ENCODE data around the gene CBFA2T2.
A peak's percentile ranks its signal among the peaks of the same experiment; 100 is the strongest.
"Not testable (repeated sequence)": the region's sequence is repeated elsewhere in the genome, so short reads cannot be mapped to it uniquely, and the experiment has no call there.

The CBFA2T2 gene

DNA sequence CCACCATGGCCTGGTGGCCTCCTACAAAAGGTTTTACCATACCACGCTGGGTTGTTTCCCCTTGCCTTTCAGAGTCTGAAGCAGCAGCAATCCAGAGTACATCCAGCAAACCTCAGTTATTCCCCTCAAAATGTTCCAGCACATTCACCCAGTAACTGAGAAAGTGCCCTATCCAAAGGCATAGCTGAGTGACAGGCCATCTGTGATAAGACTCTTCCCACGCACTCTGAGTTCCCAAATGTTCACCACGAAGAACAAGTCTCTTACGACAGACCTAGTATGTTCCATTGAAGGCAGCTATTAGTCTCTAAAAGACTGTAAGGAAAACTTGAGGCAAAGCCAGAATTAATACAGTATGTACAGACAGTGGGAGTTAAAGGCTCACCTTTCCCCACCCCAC is 140.6 kb downstream of the CBFA2T2 start:
- Histone ChIP-seq H3K18ac (ENCODE audit: low read length) (no peak overlapping the region), H2AFZ (ENCODE audit: insufficient read depth, low read length, poor library complexity) (no peak overlapping the region), H3K9ac (ENCODE audit: low read length) (no peak overlapping the region), H3K79me1 (ENCODE audit: low read length) (no peaks in the 10 kb centered on the region), H3K27ac (ENCODE audit: low read depth, low read length) (no peak overlapping the region), H2BK120ac (ENCODE audit: insufficient read depth, low read length, poor library complexity) (no peak overlapping the region), H3K4ac (ENCODE audit: low read depth, low read length) (no peak overlapping the region), H3K4me1 (ENCODE audit: control insufficient read depth in 1 of 2, insufficient read depth in 2 of 2, low read length in 2 of 2) (no peaks in the 10 kb centered on the region), H3K4me3 (ENCODE audit: low read depth, low read length) (no peak overlapping the region), H2BK12ac (ENCODE audit: low read length) (no peak overlapping the region), H3K9me3 (ENCODE audit: insufficient read depth, low read depth, low read length) (no peaks in the 10 kb centered on the region), H3K14ac (ENCODE audit: low read length) (no peak overlapping the region), H3K27me3 (ENCODE audit: insufficient read depth, low read length) (no peaks in the 10 kb centered on the region), H4K91ac (ENCODE audit: low read depth, low read length) (no peak overlapping the region), H3K79me2 (ENCODE audit: control insufficient read depth, insufficient read depth, low read length, poor library complexity) (no peaks in the 10 kb centered on the region), H4K8ac (ENCODE audit: low read depth, low read length) (no peak overlapping the region), H2AK5ac (ENCODE audit: low read length) (no peak overlapping the region), H3K4me2 (ENCODE audit: low read length) (no peak overlapping the region), H3K36me3 (ENCODE audit: control insufficient read depth in 1 of 2, insufficient read depth in 2 of 2, low read length in 2 of 2) (peaks cover 12 to 20% of the 10 kb centered on the region in 2 experiments), H3K23ac (ENCODE audit: low read length) (no peak overlapping the region), H2BK5ac (ENCODE audit: low read depth, low read length, poor library complexity) (no peak overlapping the region), H4K12ac (ENCODE audit: low read depth, low read length) (no peak overlapping the region)
- no CpG with 5 or more reads among the region's 4 CpGs for WGBS (ENCODE audit: extremely low coverage, insufficient coverage, insufficient read length)
- DNase-seq: no peak

DNA sequence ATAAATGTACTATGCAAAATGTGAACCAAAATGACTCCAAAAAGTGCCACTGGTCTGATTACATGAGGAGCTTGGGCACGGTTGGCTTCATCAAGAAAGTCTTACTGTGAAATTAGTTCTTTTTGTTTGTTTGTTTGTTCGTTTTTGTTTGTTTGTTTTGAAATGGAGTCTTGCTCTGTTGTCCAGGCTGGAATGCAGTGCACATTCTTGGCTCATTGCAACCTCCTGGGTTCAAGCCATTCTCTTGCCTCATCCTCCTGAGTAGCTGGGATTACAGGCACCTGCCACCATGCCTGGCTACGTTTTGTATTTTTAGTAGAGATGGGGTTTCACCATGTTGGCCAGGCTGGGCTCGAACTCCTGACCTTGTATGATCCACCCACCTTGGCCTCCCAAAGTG is 142.0 kb downstream of the CBFA2T2 start:
- not testable (repeated sequence) for H3K9me3 ChIP-seq (ENCODE audit: insufficient read depth, low read depth, low read length); H2BK12ac ChIP-seq (ENCODE audit: low read length); H3K4me3 ChIP-seq (ENCODE audit: low read depth, low read length); H4K91ac ChIP-seq (ENCODE audit: low read depth, low read length); H4K8ac ChIP-seq (ENCODE audit: low read depth, low read length); H4K12ac ChIP-seq (ENCODE audit: low read depth, low read length); H3K14ac ChIP-seq (ENCODE audit: low read length); H3K9ac ChIP-seq (ENCODE audit: low read length); H3K27me3 ChIP-seq (ENCODE audit: insufficient read depth, low read length); H2BK5ac ChIP-seq (ENCODE audit: low read depth, low read length, poor library complexity); H3K23ac ChIP-seq (ENCODE audit: low read length); H3K4me1 ChIP-seq (ENCODE audit: control insufficient read depth in 1 of 2, insufficient read depth in 2 of 2, low read length in 2 of 2); H3K18ac ChIP-seq (ENCODE audit: low read length); DNase-seq; H2AFZ ChIP-seq (ENCODE audit: insufficient read depth, low read length, poor library complexity); H2AK5ac ChIP-seq (ENCODE audit: low read length); H3K79me2 ChIP-seq (ENCODE audit: control insufficient read depth, insufficient read depth, low read length, poor library complexity); H3K4me2 ChIP-seq (ENCODE audit: low read length); H2BK120ac ChIP-seq (ENCODE audit: insufficient read depth, low read length, poor library complexity); H3K4ac ChIP-seq (ENCODE audit: low read depth, low read length); H3K27ac ChIP-seq (ENCODE audit: low read depth, low read length); H3K79me1 ChIP-seq (ENCODE audit: low read length)
- no CpG with 5 or more reads among the region's 4 CpGs for WGBS (ENCODE audit: extremely low coverage, insufficient coverage, insufficient read length)
- peaks cover 8 to 20% of the 10 kb centered on the region in 2 experiments for H3K36me3 ChIP-seq (ENCODE audit: control insufficient read depth in 1 of 2, insufficient read depth in 2 of 2, low read length in 2 of 2)

DNA sequence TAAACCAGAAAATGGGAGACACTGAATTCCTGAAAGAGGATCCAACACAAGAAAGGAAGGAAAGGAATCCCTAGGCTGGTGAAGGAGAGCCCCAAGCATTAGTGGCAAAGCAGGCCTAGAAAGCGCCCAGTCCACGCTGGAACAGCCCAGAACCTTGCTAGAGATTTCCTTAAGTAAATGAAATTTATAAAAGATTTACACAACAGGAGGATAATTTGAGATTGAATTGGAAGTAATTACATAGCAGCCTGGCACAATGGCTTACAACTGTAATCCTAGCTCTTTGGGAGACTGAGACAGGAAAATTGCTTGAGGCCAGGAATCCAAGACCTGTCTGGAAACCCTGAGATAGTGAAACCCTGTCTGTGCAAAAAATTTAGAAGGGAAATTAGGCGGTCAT is 145.4 kb downstream of the CBFA2T2 start:
- no peak overlapping the region for H2BK12ac ChIP-seq (ENCODE audit: low read length)
- no peak overlapping the region for H3K9ac ChIP-seq (ENCODE audit: low read length)
- H2BK5ac ChIP-seq (ENCODE audit: low read depth, low read length, poor library complexity): no peak overlapping the region
- H3K14ac ChIP-seq (ENCODE audit: low read length): no peak overlapping the region
- no peak overlapping the region for H3K23ac ChIP-seq (ENCODE audit: low read length)
- H3K4ac ChIP-seq (ENCODE audit: low read depth, low read length): no peak overlapping the region
- peaks cover 0 to 2% of the 10 kb centered on the region in 2 experiments for H3K4me1 ChIP-seq (ENCODE audit: control insufficient read depth in 1 of 2, insufficient read depth in 2 of 2, low read length in 2 of 2)
- H3K79me1 ChIP-seq (ENCODE audit: low read length): no peaks in the 10 kb centered on the region
- H3K4me2 ChIP-seq (ENCODE audit: low read length): no peak overlapping the region
- no peak for DNase-seq
- peak overlapping the region; percentile 30 for H3K27ac ChIP-seq (ENCODE audit: low read depth, low read length)
- H2AK5ac ChIP-seq (ENCODE audit: low read length): no peak overlapping the region
- no peak overlapping the region for H3K18ac ChIP-seq (ENCODE audit: low read length)
- H3K9me3 ChIP-seq (ENCODE audit: insufficient read depth, low read depth, low read length): no peaks in the 10 kb centered on the region
- H4K8ac ChIP-seq (ENCODE audit: low read depth, low read length): no peak overlapping the region
- H4K91ac ChIP-seq (ENCODE audit: low read depth, low read length): no peak overlapping the region
- H3K27me3 ChIP-seq (ENCODE audit: insufficient read depth, low read length): no peaks in the 10 kb centered on the region
- H4K12ac ChIP-seq (ENCODE audit: low read depth, low read length): no peak overlapping the region
- no peak overlapping the region for H2BK120ac ChIP-seq (ENCODE audit: insufficient read depth, low read length, poor library complexity)
- H2AFZ ChIP-seq (ENCODE audit: insufficient read depth, low read length, poor library complexity): no peak overlapping the region
- H3K36me3 ChIP-seq (ENCODE audit: control insufficient read depth in 1 of 2, insufficient read depth in 2 of 2, low read length in 2 of 2): peaks cover 6 to 25% of the 10 kb centered on the region in 2 experiments
- no peaks in the 10 kb centered on the region for H3K79me2 ChIP-seq (ENCODE audit: control insufficient read depth, insufficient read depth, low read length, poor library complexity)
- no peak overlapping the region for H3K4me3 ChIP-seq (ENCODE audit: low read depth, low read length)
- no CpG with 5 or more reads among the region's 3 CpGs for WGBS (ENCODE audit: extremely low coverage, insufficient coverage, insufficient read length)

DNA sequence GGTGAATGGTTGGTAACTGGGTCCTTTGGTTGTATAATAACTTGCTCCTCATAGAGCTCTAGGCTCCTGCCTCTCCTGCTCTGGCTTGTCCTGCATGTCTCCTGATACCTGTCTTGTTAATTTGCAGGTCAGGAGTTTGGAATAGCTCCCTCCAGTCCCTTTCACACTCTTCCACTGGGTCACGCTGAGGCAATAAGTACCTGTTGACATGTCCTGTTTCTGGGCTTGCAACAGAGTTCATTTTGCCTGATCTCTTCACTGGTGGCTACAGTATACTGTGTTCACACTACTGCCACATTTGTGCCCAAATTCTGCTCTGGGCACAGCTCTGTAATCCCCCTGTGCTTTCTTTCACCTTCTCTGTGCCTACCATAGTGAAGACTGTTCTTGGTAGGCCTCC is 146.9 kb downstream of the CBFA2T2 start:
- H2AFZ ChIP-seq (ENCODE audit: insufficient read depth, low read length, poor library complexity): no peak overlapping the region
- no peaks in the 10 kb centered on the region for H3K27me3 ChIP-seq (ENCODE audit: insufficient read depth, low read length)
- H2BK5ac ChIP-seq (ENCODE audit: low read depth, low read length, poor library complexity): no peak overlapping the region
- H2BK120ac ChIP-seq (ENCODE audit: insufficient read depth, low read length, poor library complexity): no peak overlapping the region
- no peak overlapping the region for H3K4ac ChIP-seq (ENCODE audit: low read depth, low read length)
- H2AK5ac ChIP-seq (ENCODE audit: low read length): no peak overlapping the region
- H3K9ac ChIP-seq (ENCODE audit: low read length): no peak overlapping the region
- peaks cover 10 to 29% of the 10 kb centered on the region in 2 experiments for H3K36me3 ChIP-seq (ENCODE audit: control insufficient read depth in 1 of 2, insufficient read depth in 2 of 2, low read length in 2 of 2)
- H3K4me2 ChIP-seq (ENCODE audit: low read length): no peak overlapping the region
- H3K4me1 ChIP-seq (ENCODE audit: control insufficient read depth in 1 of 2, insufficient read depth in 2 of 2, low read length in 2 of 2): peaks cover 0 to 2% of the 10 kb centered on the region in 2 experiments
- H3K18ac ChIP-seq (ENCODE audit: low read length): no peak overlapping the region
- H4K12ac ChIP-seq (ENCODE audit: low read depth, low read length): no peak overlapping the region
- H4K8ac ChIP-seq (ENCODE audit: low read depth, low read length): no peak overlapping the region
- no peak for DNase-seq
- no peak overlapping the region for H2BK12ac ChIP-seq (ENCODE audit: low read length)
- no peak overlapping the region for H3K14ac ChIP-seq (ENCODE audit: low read length)
- H3K4me3 ChIP-seq (ENCODE audit: low read depth, low read length): no peak overlapping the region
- H3K9me3 ChIP-seq (ENCODE audit: insufficient read depth, low read depth, low read length): no peaks in the 10 kb centered on the region
- H4K91ac ChIP-seq (ENCODE audit: low read depth, low read length): no peak overlapping the region
- no CpG with 5 or more reads among the region's 1 CpG for WGBS (ENCODE audit: extremely low coverage, insufficient coverage, insufficient read length)
- H3K79me2 ChIP-seq (ENCODE audit: control insufficient read depth, insufficient read depth, low read length, poor library complexity): no peaks in the 10 kb centered on the region
- H3K27ac ChIP-seq (ENCODE audit: low read depth, low read length): no peak overlapping the region
- H3K79me1 ChIP-seq (ENCODE audit: low read length): no peaks in the 10 kb centered on the region
- no peak overlapping the region for H3K23ac ChIP-seq (ENCODE audit: low read length)

All from trophoblast cell (in vitro differentiated cells and primary cell).